ENCODE data around the gene C10orf143. TPM values are rescaled to one million over a fixed set of nuclear protein-coding genes. Genes with fewer than 3 reads are reported as not detected.

C10orf143 gene
- polyA plus RNA-seq, 1 donor (not counting 4 experiments of a cell fraction or from before 2014, with no cell fraction given): 1.4 TPM

- dilution Hi-C loops (cut with MboI; ENCODE audit: extremely low pct_ligation_motif_present, low sequenced_read_pairs): no loop called here
- H3K9ac ChIP-seq (ENCODE audit: control insufficient read depth, extremely low read depth, insufficient read depth, low read length): no peak overlapping the region
- H3K36me3 ChIP-seq (ENCODE audit: control insufficient read depth in 2 of 2, extremely low read depth in 1 of 2, insufficient read depth in 2 of 2, low read length in 2 of 2): no peaks in the 10 kb centered on the region
- H3K4me2 ChIP-seq (ENCODE audit: control insufficient read depth, extremely low read depth, insufficient read depth, low read depth, low read length): no peak overlapping the region
- H3K4me3 ChIP-seq (ENCODE audit: control insufficient read depth in 2 of 3, extremely low read depth in 1 of 3, insufficient read depth in 2 of 3, low read depth in 1 of 3, low read length in 3 of 3): no peak overlapping the region
- DNase-seq (ENCODE audit: low read depth, low spot score): no peak
- no peak for TF ChIP-seq CTCF (optimal IDR thresholded peaks at IDR 0.05 in 1 of 3, IDR thresholded peaks at IDR 0.05 in 1 of 3, conservative IDR thresholded peaks at IDR 0.05 in 1 of 3; ENCODE audit: extremely low read depth in 1 of 3, insufficient read depth in 2 of 3, low read length in 3 of 3)
- no peak for TF ChIP-seq EZH2 (IDR thresholded peaks at IDR 0.05; ENCODE audit: low read length)
- no peaks in the 10 kb centered on the region for H4K20me1 ChIP-seq (ENCODE audit: control insufficient read depth, extremely low read depth, insufficient read depth, low read length)
- H3K4me1 ChIP-seq (ENCODE audit: control insufficient read depth, extremely low read depth, insufficient read depth, low read length): no peaks in the 10 kb centered on the region
- no peak overlapping the region for H3K27ac ChIP-seq (ENCODE audit: control insufficient read depth, insufficient read depth, low read length)
- no peaks in the 10 kb centered on the region for H3K27me3 ChIP-seq (ENCODE audit: control insufficient read depth, extremely low read depth, insufficient read depth, low read length)
- no peak overlapping the region for H2AFZ ChIP-seq (ENCODE audit: control insufficient read depth, low read length)
- no peak for FAIRE-seq
- no peaks in the 10 kb centered on the region for H3K79me2 ChIP-seq (ENCODE audit: control insufficient read depth, insufficient read depth, low read length)
- H3K9me1 ChIP-seq (ENCODE audit: control insufficient read depth, extremely low read depth, insufficient read depth, low read length): no peaks in the 10 kb centered on the region
- no peaks in the 10 kb centered on the region for H3K9me3 ChIP-seq (ENCODE audit: control insufficient read depth, low read depth, low read length)
These were observed 72.5 kb downstream of the C10orf143 start for GRCh38 chr10:130038019-130038555.

GRCh38 chr10:130037169-130037661 lies 73.4 kb downstream of the C10orf143 start:
- no peak for TF ChIP-seq EZH2 (IDR thresholded peaks at IDR 0.05; ENCODE audit: low read length)
- TF ChIP-seq CTCF (optimal IDR thresholded peaks at IDR 0.05 in 1 of 3, IDR thresholded peaks at IDR 0.05 in 1 of 3, conservative IDR thresholded peaks at IDR 0.05 in 1 of 3; ENCODE audit: extremely low read depth in 1 of 3, insufficient read depth in 2 of 3, low read length in 3 of 3): no peak
- H3K4me3 ChIP-seq (ENCODE audit: control insufficient read depth in 2 of 3, extremely low read depth in 1 of 3, insufficient read depth in 2 of 3, low read depth in 1 of 3, low read length in 3 of 3): no peak overlapping the region
- no peaks in the 10 kb centered on the region for H3K9me3 ChIP-seq (ENCODE audit: control insufficient read depth, low read depth, low read length)
- no peaks in the 10 kb centered on the region for H3K27me3 ChIP-seq (ENCODE audit: control insufficient read depth, extremely low read depth, insufficient read depth, low read length)
- no peak overlapping the region for H3K27ac ChIP-seq (ENCODE audit: control insufficient read depth, insufficient read depth, low read length)
- H3K4me1 ChIP-seq (ENCODE audit: control insufficient read depth, extremely low read depth, insufficient read depth, low read length): no peaks in the 10 kb centered on the region
- no peaks in the 10 kb centered on the region for H3K36me3 ChIP-seq (ENCODE audit: control insufficient read depth in 2 of 2, extremely low read depth in 1 of 2, insufficient read depth in 2 of 2, low read length in 2 of 2)
- FAIRE-seq: no peak
- H3K9me1 ChIP-seq (ENCODE audit: control insufficient read depth, extremely low read depth, insufficient read depth, low read length): no peaks in the 10 kb centered on the region
- DNase-seq (ENCODE audit: low read depth, low spot score): no peak
- H4K20me1 ChIP-seq (ENCODE audit: control insufficient read depth, extremely low read depth, insufficient read depth, low read length): no peaks in the 10 kb centered on the region
- dilution Hi-C loops (cut with MboI; ENCODE audit: extremely low pct_ligation_motif_present, low sequenced_read_pairs): no loop called here
- no peak overlapping the region for H2AFZ ChIP-seq (ENCODE audit: control insufficient read depth, low read length)
- no peaks in the 10 kb centered on the region for H3K79me2 ChIP-seq (ENCODE audit: control insufficient read depth, insufficient read depth, low read length)
- no peak overlapping the region for H3K4me2 ChIP-seq (ENCODE audit: control insufficient read depth, extremely low read depth, insufficient read depth, low read depth, low read length)
- no peak overlapping the region for H3K9ac ChIP-seq (ENCODE audit: control insufficient read depth, extremely low read depth, insufficient read depth, low read length)
